ENCODE data around the gene ANKRD11.

Gene ANKRD11

GRCh38 chr16:89290887-89291286 is 199.5 kb downstream of the ANKRD11 start:
- Histone ChIP-seq H3K4me2 (ENCODE audit: low read depth, low read length, poor library complexity, severe bottlenecking) (no peak overlapping the region), H3K36me3 (ENCODE audit: low read length) (no peaks in the 10 kb centered on the region)

GRCh38 chr16:89290472-89290871 is 199.9 kb downstream of the ANKRD11 start:
- Histone ChIP-seq H3K36me3 (ENCODE audit: low read length) (0 out of 2 replicates have a peak, but pooled peaks cover under 1% of the 10 kb centered on the region), H3K27ac (ENCODE audit: low read depth, low read length) (no peak overlapping the region)

More at GRCh38 chr16:89290887-89291286, 199.5 kb downstream of the ANKRD11 start:
- TF ChIP-seq CTCF (IDR thresholded peaks at IDR 0.05; ENCODE audit: insufficient read depth, low read length, poor library complexity, severe bottlenecking) (no peak), EZH2phosphoT487 (conservative IDR thresholded peaks at IDR 0.05; ENCODE audit: low read length) (no peak)
- no peaks in the 10 kb centered on the region for H3F3A ChIP-seq (ENCODE audit: insufficient read depth)
- H3K4me3 ChIP-seq (ENCODE audit: insufficient read depth, low read length, poor library complexity, severe bottlenecking): no peak overlapping the region
- no peak overlapping the region for H2AFZ ChIP-seq (ENCODE audit: low read depth, low read length, severe bottlenecking)
- H3K9me2 ChIP-seq (replicated peaks; ENCODE audit: insufficient read depth, low read length): no peaks in the 10 kb centered on the region
- H3K27me3 ChIP-seq (ENCODE audit: low read length): no peaks in the 10 kb centered on the region
- no peaks in the 10 kb centered on the region for H4K20me1 ChIP-seq (ENCODE audit: low read depth, low read length)
- no peak overlapping the region for H3K9ac ChIP-seq (ENCODE audit: low read length)
- H3K9me3 ChIP-seq (ENCODE audit: insufficient read depth, low read length): no peaks in the 10 kb centered on the region
- H3K27ac ChIP-seq (ENCODE audit: low read depth, low read length): no peak overlapping the region
- H3K79me2 ChIP-seq (ENCODE audit: insufficient read depth, low read length): 0 out of 2 replicates have a peak, but pooled peaks cover 4% of the 10 kb centered on the region

GRCh38 chr16:89289428-89290395 is 200.6 kb downstream of the ANKRD11 start:
- TF ChIP-seq EZH2phosphoT487 (conservative IDR thresholded peaks at IDR 0.05; ENCODE audit: low read length) (no peak), CTCF (IDR thresholded peaks at IDR 0.05; ENCODE audit: insufficient read depth, low read length, poor library complexity, severe bottlenecking) (peak; percentile 75)
- H3K9ac ChIP-seq (ENCODE audit: low read length): no peak overlapping the region
- no peaks in the 10 kb centered on the region for H4K20me1 ChIP-seq (ENCODE audit: low read depth, low read length)
- H3K9me3 ChIP-seq (ENCODE audit: insufficient read depth, low read length): no peaks in the 10 kb centered on the region
- no peaks in the 10 kb centered on the region for H3K27me3 ChIP-seq (ENCODE audit: low read length)
- H3K4me3 ChIP-seq (ENCODE audit: insufficient read depth, low read length, poor library complexity, severe bottlenecking): no peak overlapping the region
- H3K36me3 ChIP-seq (ENCODE audit: low read length): peaks cover 6% of the 10 kb centered on the region; the same call in 1 of the 2 replicates
- no peaks in the 10 kb centered on the region for H3K9me2 ChIP-seq (replicated peaks; ENCODE audit: insufficient read depth, low read length)
- no peak overlapping the region for H3K4me2 ChIP-seq (ENCODE audit: low read depth, low read length, poor library complexity, severe bottlenecking)
- H2AFZ ChIP-seq (ENCODE audit: low read depth, low read length, severe bottlenecking): no peak overlapping the region
- H3K79me2 ChIP-seq (ENCODE audit: insufficient read depth, low read length): 0 out of 2 replicates have a peak, but pooled peaks cover 4% of the 10 kb centered on the region
- no peaks in the 10 kb centered on the region for H3F3A ChIP-seq (ENCODE audit: insufficient read depth)
- H3K27ac ChIP-seq (ENCODE audit: low read depth, low read length): no peak overlapping the region

More at GRCh38 chr16:89290472-89290871, 199.9 kb downstream of the ANKRD11 start:
- Histone ChIP-seq H3K4me3 (ENCODE audit: insufficient read depth, low read length, poor library complexity, severe bottlenecking) (no peak overlapping the region), H3K4me2 (ENCODE audit: low read depth, low read length, poor library complexity, severe bottlenecking) (no peak overlapping the region), H3F3A (ENCODE audit: insufficient read depth) (no peaks in the 10 kb centered on the region), H3K9ac (ENCODE audit: low read length) (no peak overlapping the region), H3K9me2 (replicated peaks; ENCODE audit: insufficient read depth, low read length) (no peaks in the 10 kb centered on the region), H3K79me2 (ENCODE audit: insufficient read depth, low read length) (0 out of 2 replicates have a peak, but pooled peaks cover 4% of the 10 kb centered on the region), H2AFZ (ENCODE audit: low read depth, low read length, severe bottlenecking) (no peak overlapping the region), H3K27me3 (ENCODE audit: low read length) (no peaks in the 10 kb centered on the region), H4K20me1 (ENCODE audit: low read depth, low read length) (no peaks in the 10 kb centered on the region), H3K9me3 (ENCODE audit: insufficient read depth, low read length) (no peaks in the 10 kb centered on the region)
- no peak for TF ChIP-seq CTCF (IDR thresholded peaks at IDR 0.05; ENCODE audit: insufficient read depth, low read length, poor library complexity, severe bottlenecking)
- TF ChIP-seq EZH2phosphoT487 (conservative IDR thresholded peaks at IDR 0.05; ENCODE audit: low read length): no peak

Data from SU-DHL-6 (cell line).